GM20000 (cell line): ENCODE measurements around the gene ZMYND11.

ENCODE experiments used
- DNase-seq: peaks from one replicate; pipeline ENCODE4 v3.0.0; 2012; ENCODE audit warnings: low spot score
- CTCF ChIP-seq: IDR thresholded peaks from 2 replicates; pipeline ENCODE4 v1.5.1; 2012; ENCODE audit warnings: mild to moderate bottlenecking, control low read depth; ENCODE audit errors: extremely low read depth, missing control alignments

ZMYND11 gene

DNA sequence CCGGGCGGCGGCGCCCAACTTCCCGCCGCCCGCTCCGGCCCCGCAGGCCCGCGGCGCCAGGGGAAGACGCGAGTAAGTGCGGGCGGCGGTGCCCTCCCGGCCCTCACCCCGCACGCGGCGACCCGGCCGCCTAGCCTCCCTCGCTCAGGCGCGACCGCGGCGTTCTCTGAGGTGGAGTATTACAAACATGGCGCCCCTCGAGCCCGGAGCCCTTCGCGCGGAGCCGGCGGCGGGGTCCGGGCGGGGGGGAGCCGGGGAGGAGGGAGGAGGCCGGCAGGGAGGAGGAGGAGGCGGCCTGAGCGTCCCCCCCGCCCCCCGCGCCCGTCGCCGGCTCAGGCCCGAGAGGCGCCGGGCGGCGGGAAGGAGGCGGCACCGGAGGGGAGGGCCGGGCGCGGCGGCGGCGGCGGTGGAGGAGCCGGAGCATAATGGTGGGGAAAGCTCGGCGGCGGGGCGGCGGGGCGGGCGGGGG is at the start of gene ZMYND11:
TSS of gene ZMYND11 (plus strand) at position 324 of the 469 bp plus-strand sequence. CDS start 44,558 bp downstream, outside the sequence.
- DNase-seq = peak; percentile 93
- no peak for TF ChIP-seq CTCF

GRCh38 chr10:86031-86430 is 49.2 kb upstream of the ZMYND11 start:
- TF ChIP-seq CTCF = no peak
- DNase-seq = no peak

DNA sequence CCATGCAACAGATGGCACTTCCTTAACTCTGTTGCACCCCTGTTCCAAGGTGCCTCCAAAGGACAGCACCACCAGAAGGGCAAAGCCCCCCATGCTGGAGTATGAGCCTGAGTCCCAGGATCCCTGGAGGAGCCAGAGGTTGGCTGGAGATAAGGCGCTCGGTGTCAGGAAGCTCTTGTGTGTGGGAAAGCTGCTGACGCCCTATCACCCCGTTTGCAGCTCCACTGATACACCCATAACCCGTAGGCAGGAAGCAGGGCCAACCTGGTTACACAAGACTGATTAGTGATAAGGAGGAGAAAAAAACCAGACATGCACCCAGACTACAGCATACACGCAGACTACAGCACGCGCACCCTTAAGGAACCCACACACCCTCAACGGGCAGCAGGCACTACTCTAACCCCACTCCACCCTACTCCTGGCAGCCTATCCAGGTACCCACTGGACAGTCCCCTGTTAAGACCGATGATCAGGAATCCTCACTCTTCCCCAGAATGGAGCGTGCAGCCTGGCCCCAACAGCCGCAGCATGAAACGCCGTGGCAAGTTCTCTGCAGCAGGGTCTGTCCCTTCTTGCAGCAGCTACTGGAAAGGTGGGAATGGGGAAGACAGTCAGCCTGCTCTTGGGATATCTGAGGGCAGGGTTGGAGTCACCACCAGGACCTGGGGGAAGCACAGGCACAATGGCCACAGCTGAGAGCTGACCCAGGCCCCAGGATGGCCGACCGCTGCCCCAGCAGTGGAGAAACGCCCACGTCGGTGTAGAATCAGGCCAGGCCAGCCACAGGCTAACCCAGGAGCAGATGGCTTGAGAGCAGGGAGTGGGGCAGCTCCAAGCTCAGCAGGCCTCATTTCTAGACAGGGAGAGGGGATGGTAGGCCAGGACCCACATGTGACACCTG is 47.8 kb upstream of the ZMYND11 start:
- TF ChIP-seq CTCF = no peak

DNA sequence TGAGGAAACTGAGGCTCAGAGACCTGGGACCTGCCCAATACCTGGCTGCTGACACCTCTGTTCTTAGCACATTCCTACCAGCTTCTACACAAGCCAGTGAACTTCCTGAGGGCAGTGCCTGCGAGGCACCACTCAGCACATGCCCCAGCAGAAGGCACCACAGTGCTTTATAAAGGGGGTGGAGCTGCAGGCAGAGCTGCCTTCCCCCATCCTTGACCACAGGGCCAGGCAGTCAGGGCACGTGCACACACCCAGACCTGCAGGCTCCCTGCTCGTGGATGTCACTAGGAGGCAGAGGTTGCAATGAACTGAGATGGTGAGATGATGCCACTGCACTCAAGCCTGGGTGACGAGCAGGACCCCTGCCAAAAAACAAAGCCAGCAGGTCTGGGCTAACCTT is 47.0 kb upstream of the ZMYND11 start:
- DNase-seq = no peak
- no peak for TF ChIP-seq CTCF

More for the DNA sequence above, 47.8 kb upstream of the ZMYND11 start:
- no peak for DNase-seq

DNA sequence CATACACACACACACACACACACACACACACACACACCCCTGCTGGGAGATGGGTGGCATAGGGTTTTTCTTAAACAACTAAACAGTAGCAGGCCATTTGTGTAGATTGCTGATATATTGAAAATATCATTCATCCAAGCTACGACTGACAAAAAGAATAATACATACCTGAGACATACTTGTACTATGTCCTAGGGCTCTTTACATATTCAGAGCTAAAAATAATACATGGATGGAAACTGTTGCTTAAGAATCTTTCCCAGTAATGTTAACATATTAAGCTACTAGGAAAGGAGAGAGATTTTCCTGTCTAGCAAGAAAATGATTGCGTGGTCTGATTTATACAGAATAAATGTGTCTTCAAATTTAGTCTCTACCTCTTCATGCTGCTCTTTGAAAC is 46.0 kb upstream of the ZMYND11 start:
- no peak for DNase-seq
- TF ChIP-seq CTCF = no peak

GRCh38 chr10:90161-90560 is 45.1 kb upstream of the ZMYND11 start:
- TF ChIP-seq CTCF = no peak
- no peak for DNase-seq

- no peak for TF ChIP-seq CTCF
- DNase-seq = no peak
Observed at GRCh38 chr10:91313-91712, 43.9 kb upstream of the ZMYND11 start.
